Esophagus squamous epithelium (tissue), 4 donors: ENCODE data around the gene TMEM170A.

Source experiments
- POLR2A ChIP-seq, 4 donors: fragments of 450-650 bp; IDR thresholded peaks; one replicate each; pipeline ENCODE4 v1.6.1; 2017; ENCODE audit warnings: antibody characterized with exemption in 4 of 4, mild to moderate bottlenecking in 4 of 4, moderate library complexity in 3 of 4
- TF ChIP-seq, protein P1 (sequence below), 6 experiments: fragments of 450-650 bp in 4 of 6; fragments of 200-600 bp in 2 of 6; sonication (generic) in 2 of 6; IDR thresholded peaks; one replicate each; pipeline ENCODE4 v1.5.1; 2016 to 2019; ENCODE audit warnings: antibody characterized with exemption in 6 of 6, mild to moderate bottlenecking in 4 of 6, moderate library complexity in 4 of 6

DNA sequence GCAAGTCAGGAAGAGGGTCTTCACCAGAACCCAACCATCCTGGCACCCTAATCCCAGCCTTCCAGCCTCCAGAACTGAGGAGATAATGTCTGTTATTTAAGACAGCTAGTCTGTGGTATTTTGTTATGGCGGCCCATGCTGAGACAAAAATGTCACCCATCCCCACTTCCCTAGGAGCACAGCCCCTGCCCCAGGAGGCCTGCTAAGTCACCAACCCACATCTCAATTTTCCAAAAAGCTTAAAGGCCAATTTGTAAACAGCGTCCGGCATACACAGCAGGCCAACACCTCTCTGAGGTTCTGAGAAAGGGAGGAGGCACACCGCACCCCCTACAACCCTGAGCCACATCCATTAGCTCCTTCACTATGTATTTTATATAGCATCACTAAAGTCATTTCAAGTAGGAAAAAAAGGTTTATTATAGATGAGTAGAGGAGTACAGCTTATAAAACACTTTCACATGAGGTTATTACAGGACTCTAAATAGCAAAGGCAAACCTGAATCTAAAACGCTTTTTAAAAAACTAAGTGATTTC lies 6.9 kb downstream of the TMEM170A start:
- TF ChIP-seq, protein P1, sequence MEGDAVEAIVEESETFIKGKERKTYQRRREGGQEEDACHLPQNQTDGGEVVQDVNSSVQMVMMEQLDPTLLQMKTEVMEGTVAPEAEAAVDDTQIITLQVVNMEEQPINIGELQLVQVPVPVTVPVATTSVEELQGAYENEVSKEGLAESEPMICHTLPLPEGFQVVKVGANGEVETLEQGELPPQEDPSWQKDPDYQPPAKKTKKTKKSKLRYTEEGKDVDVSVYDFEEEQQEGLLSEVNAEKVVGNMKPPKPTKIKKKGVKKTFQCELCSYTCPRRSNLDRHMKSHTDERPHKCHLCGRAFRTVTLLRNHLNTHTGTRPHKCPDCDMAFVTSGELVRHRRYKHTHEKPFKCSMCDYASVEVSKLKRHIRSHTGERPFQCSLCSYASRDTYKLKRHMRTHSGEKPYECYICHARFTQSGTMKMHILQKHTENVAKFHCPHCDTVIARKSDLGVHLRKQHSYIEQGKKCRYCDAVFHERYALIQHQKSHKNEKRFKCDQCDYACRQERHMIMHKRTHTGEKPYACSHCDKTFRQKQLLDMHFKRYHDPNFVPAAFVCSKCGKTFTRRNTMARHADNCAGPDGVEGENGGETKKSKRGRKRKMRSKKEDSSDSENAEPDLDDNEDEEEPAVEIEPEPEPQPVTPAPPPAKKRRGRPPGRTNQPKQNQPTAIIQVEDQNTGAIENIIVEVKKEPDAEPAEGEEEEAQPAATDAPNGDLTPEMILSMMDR (IDR thresholded peaks at IDR 0.05), result no peak
- TF ChIP-seq POLR2A (IDR thresholded peaks at IDR 0.05), result no peak
